ENCODE measurements around the gene NR1D2.

GRCh38 chr3:23950293-23950692 lies 5.2 kb downstream of the NR1D2 start:
- TF ChIP-seq CTCF (IDR thresholded peaks at IDR 0.05) (no peak), POLR2A (IDR thresholded peaks at IDR 0.05) (no peak)

Measured in Peyer's patch (tissue), 4 donors.